Stomach (tissue), 9 donors: ENCODE data around the gene CACNA2D2. TPM values are rescaled to one million over a fixed set of nuclear protein-coding genes. Genes with fewer than 3 reads are reported as not detected.
A peak's percentile ranks its signal among the peaks of the same experiment; 100 is the strongest.

Experiments
- DNase-seq, 2 donors: peaks; one replicate each; pipeline versions ENCODE4 v3.0.0 to v3.0.0-alpha.2; 2013 to 2019
- H3K27ac ChIP-seq, 5 donors: fragments of 200-600 bp in 4 of 5; sonication (generic) in 4 of 5; one replicate each; pipeline ENCODE4 v1.5.1; 2013 to 2019; ENCODE audit warnings: mild to moderate bottlenecking in 1 of 5, moderate library complexity in 1 of 5
- H3K27me3 ChIP-seq, 3 donors: fragments of 200-600 bp; sonication (generic); one replicate each; pipeline ENCODE4 v1.5.1; 2017 to 2019; ENCODE audit warnings: mixed run types in 1 of 3
- H3K36me3 ChIP-seq, 4 donors: fragments of 200-600 bp; sonication (generic); 1 replicate in 3 of 4; 2 replicates in 1 of 4; pipeline ENCODE4 v1.5.1; 2016 to 2019
- H3K4me1 ChIP-seq, 4 donors: fragments of 200-600 bp; sonication (generic); one replicate each; pipeline ENCODE4 v1.5.1; 2016 to 2019
- H3K4me3 ChIP-seq, 4 donors: fragments of 200-600 bp; sonication (generic) in 3 of 4; one replicate each; pipeline ENCODE4 v1.5.1; 2016 to 2019; ENCODE audit warnings: mild to moderate bottlenecking in 1 of 4
- H3K9me3 ChIP-seq, 4 donors: fragments of 200-600 bp; sonication (generic); one replicate each; pipeline ENCODE4 v1.5.1; 2016 to 2019
- EP300 ChIP-seq: sonication (generic); formaldehyde crosslinking; IDR thresholded peaks from one replicate; pipeline ENCODE4 v1.6.1; 2017; ENCODE audit warnings: antibody characterized with exemption
- POLR2A ChIP-seq, 4 donors: fragments of 450-650 bp; IDR thresholded peaks; one replicate each; pipeline ENCODE4 v1.6.1; 2016; ENCODE audit warnings: antibody characterized with exemption in 4 of 4, control low read depth in 2 of 4, mild to moderate bottlenecking in 1 of 4, moderate library complexity in 1 of 4
- POLR2AphosphoS5 ChIP-seq, 3 donors: sonication (generic); formaldehyde crosslinking; IDR thresholded peaks; one replicate each; pipeline ENCODE4 v1.6.1; 2016; ENCODE audit warnings: antibody characterized with exemption in 3 of 3
- WGBS, 5 donors: extraction: QIAGEN DNeasy Blood & Tissue Kit in 3 of 5; methylation state at CpG; one replicate each; pipeline versions ENCODE4 v1.1.5 to v1.1.7; 2013 to 2018; 5-methylcytosine and 5-hydroxymethylcytosine counted together
- intact Hi-C: fragments of 100-400 bp; cut with DNase I; formaldehyde crosslinking; loops from one replicate; pipeline ENCODE4 v1.15.1; 2023; ENCODE audit warnings: low total_unique reads
- polyA plus RNA-seq, 3 donors: library from polyadenylated mRNA; stranded (reverse); fragments of 200-250 nt; gene quantifications; one replicate each; pipeline ENCODE4 v1.2.3, GENCODE V29; 2013
- total RNA-seq, 5 donors: library from RNA; depleted of rRNA; stranded (reverse); fragments of >200 nt; gene quantifications; one replicate each; pipeline versions ENCODE4 v1.1.0 to v1.2.3, GENCODE V29; 2014 to 2016
- TF ChIP-seq, protein P1 (sequence below), 7 experiments: fragments of 450-650 bp in 4 of 7; fragments of 200-600 bp in 3 of 7; sonication (generic) in 3 of 7; IDR thresholded peaks; one replicate each; pipeline ENCODE4 v1.5.1; 2016 to 2019; ENCODE audit warnings: antibody characterized with exemption in 7 of 7, control low read depth in 2 of 7, mild to moderate bottlenecking in 1 of 7
- donor health status: healthy with polysubstance abuse.
- donor health status: Bipolar disorder and iron deficiency.
- donor health status: healthy.

CACNA2D2 gene
- total and polyA plus RNA-seq, 8 donors: 0.92 to 45.8 (median 1.9) TPM

DNA sequence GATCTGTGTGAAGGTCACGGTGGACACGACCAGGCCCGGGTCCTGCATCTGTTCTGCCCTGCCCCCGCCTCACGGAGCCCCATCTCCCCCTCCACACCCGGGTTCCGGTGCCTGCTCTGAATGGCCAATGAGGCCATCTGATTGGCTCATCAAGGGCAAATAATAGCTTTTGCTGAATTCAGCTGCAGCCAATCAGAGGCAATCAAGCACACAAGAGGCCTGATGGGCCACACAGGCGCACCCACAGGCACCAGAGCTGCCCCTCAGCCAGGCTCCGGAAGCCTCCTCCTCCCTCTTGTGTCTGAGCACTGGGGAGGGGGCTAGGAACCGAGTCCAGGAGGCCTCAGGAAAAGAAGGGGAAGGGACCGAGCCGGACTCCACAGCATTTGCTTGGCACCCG lies 49.5 kb downstream of the CACNA2D2 start:
- no peaks in the 10 kb centered on the region for H3K36me3 ChIP-seq
- no peaks in the 10 kb centered on the region for H3K27me3 ChIP-seq
- H3K4me1 ChIP-seq: peaks cover 12 to 30% (median 20%) of the 10 kb centered on the region in 4 donors
- intact Hi-C loops: no loop called here
- TF ChIP-seq, protein P1, sequence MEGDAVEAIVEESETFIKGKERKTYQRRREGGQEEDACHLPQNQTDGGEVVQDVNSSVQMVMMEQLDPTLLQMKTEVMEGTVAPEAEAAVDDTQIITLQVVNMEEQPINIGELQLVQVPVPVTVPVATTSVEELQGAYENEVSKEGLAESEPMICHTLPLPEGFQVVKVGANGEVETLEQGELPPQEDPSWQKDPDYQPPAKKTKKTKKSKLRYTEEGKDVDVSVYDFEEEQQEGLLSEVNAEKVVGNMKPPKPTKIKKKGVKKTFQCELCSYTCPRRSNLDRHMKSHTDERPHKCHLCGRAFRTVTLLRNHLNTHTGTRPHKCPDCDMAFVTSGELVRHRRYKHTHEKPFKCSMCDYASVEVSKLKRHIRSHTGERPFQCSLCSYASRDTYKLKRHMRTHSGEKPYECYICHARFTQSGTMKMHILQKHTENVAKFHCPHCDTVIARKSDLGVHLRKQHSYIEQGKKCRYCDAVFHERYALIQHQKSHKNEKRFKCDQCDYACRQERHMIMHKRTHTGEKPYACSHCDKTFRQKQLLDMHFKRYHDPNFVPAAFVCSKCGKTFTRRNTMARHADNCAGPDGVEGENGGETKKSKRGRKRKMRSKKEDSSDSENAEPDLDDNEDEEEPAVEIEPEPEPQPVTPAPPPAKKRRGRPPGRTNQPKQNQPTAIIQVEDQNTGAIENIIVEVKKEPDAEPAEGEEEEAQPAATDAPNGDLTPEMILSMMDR (IDR thresholded peaks at IDR 0.05): no peak
- TF ChIP-seq EP300: no peak
- DNase-seq: no peak
- WGBS, 5 donors: 82 to 90% (median 87%) methylated on average over 10 to 13 of the region's 13 CpGs
- H3K27ac ChIP-seq: no peak overlapping the region
- no peak overlapping the region for H3K4me3 ChIP-seq
- no peaks in the 10 kb centered on the region for H3K9me3 ChIP-seq

DNA sequence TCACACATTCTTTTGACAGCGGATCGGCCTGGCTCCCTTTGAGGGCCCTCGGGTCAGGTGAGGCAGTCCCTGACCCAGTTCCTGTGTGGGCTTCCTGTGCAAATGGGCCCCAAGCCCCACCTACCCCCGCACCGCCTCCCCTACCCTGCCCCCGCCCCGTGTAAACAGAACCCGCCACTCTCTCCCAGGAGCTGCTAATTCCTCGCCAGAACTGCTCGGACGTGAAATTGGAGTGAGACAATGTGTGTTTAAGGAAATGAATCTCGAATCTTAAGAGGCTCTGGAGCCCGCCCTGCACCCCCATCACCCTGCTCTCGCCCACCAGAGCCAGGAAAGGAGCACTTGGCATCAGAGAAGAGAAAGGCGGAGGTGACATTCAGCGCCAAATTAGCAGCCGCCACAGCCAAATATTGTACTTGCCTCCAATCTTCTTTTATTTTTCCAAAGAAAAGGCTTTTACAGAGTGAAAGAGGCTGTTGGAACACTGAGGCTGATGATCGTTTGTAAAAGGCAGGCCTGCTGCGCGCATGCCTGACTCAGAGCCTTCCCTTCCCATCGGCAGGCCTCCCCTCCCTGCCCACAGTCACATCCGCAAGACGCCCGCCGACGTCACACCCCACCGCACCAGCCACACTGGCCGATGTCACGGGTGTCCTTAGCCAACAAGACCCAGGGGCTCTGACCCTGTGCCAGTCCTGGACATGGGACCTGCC lies 53.1 kb downstream of the CACNA2D2 start:
- Histone ChIP-seq H3K27me3 (no peaks in the 10 kb centered on the region), H3K27ac (peak overlapping the region; percentile 82 to 90 (median 87)), H3K36me3 (no peaks in the 10 kb centered on the region), H3K4me1 (peaks cover 41 to 53% (median 46%) of the 10 kb centered on the region in 4 donors), H3K9me3 (no peaks in the 10 kb centered on the region), H3K4me3 (peak overlapping the region; percentile 27 to 41 (median 30))
- peak; percentile 6 to 21 (median 20) for TF ChIP-seq POLR2AphosphoS5 (IDR thresholded peaks at IDR 0.05)
- TF ChIP-seq, protein P1 (IDR thresholded peaks at IDR 0.05): no peak
- peak; percentile 79 to 93 for DNase-seq
- intact Hi-C loops: no loop called here
- WGBS, 5 donors: 10 to 18% (median 17%) methylated on average over 27 to 29 of the region's 29 CpGs

DNA sequence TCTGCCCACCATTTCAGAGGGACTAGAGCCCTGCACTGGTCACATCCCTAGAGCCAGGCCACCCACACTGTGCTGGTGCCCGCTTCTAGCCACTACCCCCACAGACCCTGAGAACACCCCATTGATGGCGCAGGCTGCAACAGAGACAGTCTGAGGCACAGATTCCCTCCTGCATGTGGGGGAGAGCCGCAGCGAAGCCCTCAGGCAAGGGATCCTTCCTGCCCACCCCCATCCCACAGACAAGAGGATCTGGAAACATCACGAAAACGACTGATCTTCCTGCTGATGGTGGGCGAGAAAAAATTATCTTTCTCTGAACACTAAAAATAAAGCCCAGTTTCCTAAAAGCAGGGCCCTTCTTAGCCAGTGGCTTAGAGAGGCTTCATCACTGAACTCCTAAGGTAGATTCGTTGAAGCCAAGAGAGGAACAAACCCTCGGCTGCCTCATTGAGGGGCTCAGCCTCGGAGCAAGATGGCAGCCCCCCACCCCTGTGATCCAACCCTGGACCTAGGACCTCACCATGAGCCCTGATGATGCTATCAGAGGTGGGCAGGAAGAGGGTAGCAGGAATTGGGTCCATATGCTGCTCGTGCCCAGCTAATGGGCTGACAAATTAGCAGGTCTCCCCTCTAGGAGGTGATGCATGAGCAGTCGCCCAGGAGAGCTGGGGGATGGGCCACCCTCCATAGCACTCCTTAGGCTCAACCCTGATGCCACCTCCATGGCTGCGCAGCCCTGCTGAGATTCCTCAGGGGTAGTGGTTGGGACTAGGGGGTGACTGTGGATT lies 54.5 kb downstream of the CACNA2D2 start:
- H3K27ac ChIP-seq: peak overlapping the region in 2 of 5 donors; percentile 88 to 90
- no peaks in the 10 kb centered on the region for H3K36me3 ChIP-seq
- intact Hi-C loops: no loop called here
- H3K4me1 ChIP-seq: peaks cover 53 to 64% (median 58%) of the 10 kb centered on the region in 4 donors
- TF ChIP-seq POLR2A (IDR thresholded peaks at IDR 0.05): no peak
- TF ChIP-seq EP300: no peak
- no peak for TF ChIP-seq POLR2AphosphoS5 (IDR thresholded peaks at IDR 0.05)
- TF ChIP-seq, protein P1 (IDR thresholded peaks at IDR 0.05): no peak
- DNase-seq: no peak
- no peaks in the 10 kb centered on the region for H3K9me3 ChIP-seq
- H3K27me3 ChIP-seq: no peaks in the 10 kb centered on the region
- WGBS, 5 donors: 86 to 93% (median 91%) methylated on average over 11 to 13 of the region's 13 CpGs
- H3K4me3 ChIP-seq: no peak overlapping the region

DNA sequence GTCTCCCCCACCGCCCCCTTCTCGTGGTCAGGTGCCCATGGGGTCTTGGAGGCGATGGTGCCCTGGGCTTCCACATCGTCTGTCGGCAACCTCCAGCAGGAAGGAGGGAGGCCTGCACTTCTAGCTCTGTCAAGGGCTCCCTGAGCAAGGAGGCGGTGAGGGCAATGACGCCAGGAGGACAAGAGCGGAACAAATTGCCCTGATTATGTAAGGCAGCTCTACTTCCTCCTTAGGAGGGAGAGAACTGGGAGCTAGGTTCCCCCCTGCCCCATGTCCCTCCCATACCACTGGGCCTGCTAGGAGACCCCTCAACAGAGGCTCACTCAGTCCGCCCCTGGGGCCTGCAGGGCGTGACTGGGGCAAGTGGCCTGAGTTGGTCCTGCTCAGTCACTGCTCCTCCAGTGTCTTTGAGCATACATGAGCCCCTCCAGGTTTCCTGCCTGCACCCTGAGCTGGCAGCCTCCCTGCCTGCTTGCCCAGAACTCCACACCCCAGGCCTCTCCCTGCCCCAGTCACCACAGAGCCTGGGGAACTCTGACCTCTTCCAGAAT lies 56.1 kb downstream of the CACNA2D2 start:
- Histone ChIP-seq H3K36me3 (no peaks in the 10 kb centered on the region), H3K27me3 (no peaks in the 10 kb centered on the region), H3K9me3 (no peaks in the 10 kb centered on the region), H3K4me1 (peaks cover 62 to 76% (median 74%) of the 10 kb centered on the region in 4 donors), H3K27ac (peak overlapping the region; percentile 52 to 67 (median 64)), H3K4me3 (no peak overlapping the region)
- intact Hi-C loops: no loop called here
- DNase-seq: peak in 1 of 2 donors; percentile 31
- 72 to 91% (median 81%) methylated on average over 9 to 10 of the region's 10 CpGs for WGBS, 5 donors
- no peak for TF ChIP-seq POLR2AphosphoS5 (IDR thresholded peaks at IDR 0.05)
- no peak for TF ChIP-seq POLR2A (IDR thresholded peaks at IDR 0.05)
- TF ChIP-seq EP300: no peak
- TF ChIP-seq, protein P1 (IDR thresholded peaks at IDR 0.05): no peak
